HepG2 (cell line): Measurements from ENCODE around the gene PURB. TPM values are rescaled to one million over a fixed set of nuclear protein-coding genes. Genes with fewer than 3 reads are reported as not detected.
A peak's percentile ranks its signal among the peaks of the same experiment; 100 is the strongest.

Experiments
- DNMT1 ChIP-seq: sonication (generic); formaldehyde crosslinking; IDR thresholded peaks from 2 replicates; pipeline ENCODE4 v1.5.1; 2020; ENCODE audit warnings: mild to moderate bottlenecking, missing genetic modification reagents
- EED ChIP-seq: sonication (generic); formaldehyde crosslinking; IDR thresholded peaks from 2 replicates; pipeline ENCODE4 v1.5.0; 2020; ENCODE audit warnings: mild to moderate bottlenecking, missing genetic modification reagents
- HCFC1 ChIP-seq: fragments of 150-350 bp; IDR thresholded peaks from 2 replicates; pipeline ENCODE4 v1.6.1; 2014; ENCODE audit warnings: low read depth, low read length
- NAIF1 ChIP-seq: sonication (generic); formaldehyde crosslinking; IDR thresholded peaks from 2 replicates; pipeline ENCODE4 v1.5.0; 2020; ENCODE audit warnings: mild to moderate bottlenecking, missing genetic modification reagents, borderline replicate concordance
- PHF20 ChIP-seq: sonication (generic); formaldehyde crosslinking; IDR thresholded peaks from 2 replicates; pipeline ENCODE4 v1.5.0; 2020; ENCODE audit warnings: mild to moderate bottlenecking, missing genetic modification reagents
- PITX1 ChIP-seq: sonication (generic); formaldehyde crosslinking; IDR thresholded peaks from 2 replicates; pipeline ENCODE4 v1.5.1; 2020; ENCODE audit warnings: mild to moderate bottlenecking, missing genetic modification reagents
- POLR2AphosphoS2 ChIP-seq: IDR thresholded peaks from 2 replicates; pipeline ENCODE4 v1.6.1; 2011; ENCODE audit warnings: low read depth, low read length, improper control_type of control experiment
- PPARG ChIP-seq: conservative IDR thresholded peaks from 2 replicates; pipeline ENCODE4 v1.6.1; 2016; ENCODE audit warnings: missing biosample characterization, missing genetic modification reagents
- SRY ChIP-seq: sonication (generic); formaldehyde crosslinking; IDR thresholded peaks from 2 replicates; pipeline ENCODE4 v1.8.0; 2022; ENCODE audit warnings: mild to moderate bottlenecking, missing genetic modification reagents
- TARDBP ChIP-seq: sonication (generic); formaldehyde crosslinking; IDR thresholded peaks from 2 replicates; pipeline ENCODE4 v1.8.0; 2022; ENCODE audit warnings: mild to moderate bottlenecking, missing genetic modification reagents
- TBX2 ChIP-seq: sonication (generic); formaldehyde crosslinking; IDR thresholded peaks from 2 replicates; pipeline ENCODE4 v1.5.0; 2020; ENCODE audit warnings: missing genetic modification reagents, mild to moderate bottlenecking, borderline replicate concordance
- ZBTB3 ChIP-seq: sonication (generic); formaldehyde crosslinking; IDR thresholded peaks from 2 replicates; pipeline ENCODE4 v1.4.0; 2020; ENCODE audit warnings: low read depth, mild to moderate bottlenecking, moderate library complexity, missing genetic modification reagents, borderline replicate concordance
- ZKSCAN8 ChIP-seq: IDR thresholded peaks from 2 replicates; pipeline ENCODE4 v1.6.1; 2016; ENCODE audit warnings: borderline replicate concordance, missing genetic modification reagents, missing compliant biosample characterization
- ZMAT3 ChIP-seq: sonication (generic); formaldehyde crosslinking; conservative IDR thresholded peaks from 2 replicates; pipeline ENCODE4 v1.7.0; 2021; ENCODE audit warnings: missing genetic modification reagents
- ZNF382 ChIP-seq: sonication (generic); formaldehyde crosslinking; IDR thresholded peaks from 2 replicates; pipeline ENCODE4 v1.5.0; 2020; ENCODE audit warnings: missing genetic modification reagents, mild to moderate bottlenecking, borderline replicate concordance
- ZNF563 ChIP-seq: sonication (generic); formaldehyde crosslinking; IDR thresholded peaks from 2 replicates; pipeline ENCODE4 v1.8.0; 2022; ENCODE audit warnings: mild to moderate bottlenecking, moderate library complexity, missing genetic modification reagents
- ZNF674 ChIP-seq: sonication (generic); formaldehyde crosslinking; IDR thresholded peaks from 2 replicates; pipeline ENCODE4 v1.5.0; 2020; ENCODE audit warnings: low read depth, mild to moderate bottlenecking, missing genetic modification reagents
- ZNF768 ChIP-seq: sonication (generic); formaldehyde crosslinking; IDR thresholded peaks from 2 replicates; pipeline ENCODE4 v1.4.0; 2020; ENCODE audit warnings: missing genetic modification reagents
- ZSCAN29 ChIP-seq: sonication (generic); formaldehyde crosslinking; conservative IDR thresholded peaks from 2 replicates; pipeline ENCODE4 v1.4.0; 2020; ENCODE audit warnings: mild to moderate bottlenecking, missing genetic modification reagents
- ZSCAN31 ChIP-seq: sonication (generic); formaldehyde crosslinking; IDR thresholded peaks from 2 replicates; pipeline ENCODE4 v1.5.0; 2020; ENCODE audit warnings: low read depth, mild to moderate bottlenecking, missing genetic modification reagents
- polyA plus RNA-seq, 8 experiments: library from polyadenylated mRNA; depleted of rRNA in 3 of 8; stranded (reverse) in 7 of 8; unstranded in 1 of 8; fragments of >200 nt; fragmentation: Illumina TruSeq in 4 of 8; extraction: Trizol in 4 of 8; gene quantifications; 2 replicates each; pipeline versions ENCODE4 v1.2.1 to v1.2.3, GENCODE V29; 2011 to 2016; ENCODE audit warnings: low read depth in 4 of 8, missing spikeins in 1 of 8, mixed read lengths in 1 of 8; ENCODE audit not compliant: insufficient read depth in 1 of 8
- total RNA-seq, 5 experiments: library from RNA; depleted of rRNA; stranded (reverse); fragments of >200 nt; fragmentation: Illumina TruSeq; extraction: Trizol; gene quantifications; 2 replicates each; pipeline ENCODE4 v1.2.3, GENCODE V29; 2016; ENCODE audit warnings: low read depth in 1 of 5
- TF ChIP-seq, protein P1 (sequence below): sonication (generic); formaldehyde crosslinking; IDR thresholded peaks from 2 replicates; pipeline ENCODE4 v1.4.0; 2020; ENCODE audit warnings: mild to moderate bottlenecking, missing genetic modification reagents
- TF ChIP-seq, protein P2 (sequence below): IDR thresholded peaks from 2 replicates; pipeline ENCODE4 v1.6.1; 2016; ENCODE audit warnings: mild to moderate bottlenecking
- TF ChIP-seq, protein P3 (sequence below), 2 experiments: fragments of 450-650 bp in 1 of 2; sonication (generic) in 1 of 2; formaldehyde crosslinking; IDR thresholded peaks; 2 replicates each; pipeline versions ENCODE4 v1.5.0 to v1.8.0; 2020 to 2022; ENCODE audit warnings: mild to moderate bottlenecking in 1 of 2, missing genetic modification reagents in 1 of 2
- TF ChIP-seq, protein P4 (sequence below): sonication (generic); formaldehyde crosslinking; conservative IDR thresholded peaks from 2 replicates; pipeline ENCODE4 v1.5.0; 2020; ENCODE audit warnings: missing genetic modification reagents

The PURB gene
- total and polyA plus RNA-seq, 2 of the 13 experiments (the other 11 are each of a cell fraction or from before 2014, with no cell fraction given), result 2.3 to 4.3 TPM

DNA sequence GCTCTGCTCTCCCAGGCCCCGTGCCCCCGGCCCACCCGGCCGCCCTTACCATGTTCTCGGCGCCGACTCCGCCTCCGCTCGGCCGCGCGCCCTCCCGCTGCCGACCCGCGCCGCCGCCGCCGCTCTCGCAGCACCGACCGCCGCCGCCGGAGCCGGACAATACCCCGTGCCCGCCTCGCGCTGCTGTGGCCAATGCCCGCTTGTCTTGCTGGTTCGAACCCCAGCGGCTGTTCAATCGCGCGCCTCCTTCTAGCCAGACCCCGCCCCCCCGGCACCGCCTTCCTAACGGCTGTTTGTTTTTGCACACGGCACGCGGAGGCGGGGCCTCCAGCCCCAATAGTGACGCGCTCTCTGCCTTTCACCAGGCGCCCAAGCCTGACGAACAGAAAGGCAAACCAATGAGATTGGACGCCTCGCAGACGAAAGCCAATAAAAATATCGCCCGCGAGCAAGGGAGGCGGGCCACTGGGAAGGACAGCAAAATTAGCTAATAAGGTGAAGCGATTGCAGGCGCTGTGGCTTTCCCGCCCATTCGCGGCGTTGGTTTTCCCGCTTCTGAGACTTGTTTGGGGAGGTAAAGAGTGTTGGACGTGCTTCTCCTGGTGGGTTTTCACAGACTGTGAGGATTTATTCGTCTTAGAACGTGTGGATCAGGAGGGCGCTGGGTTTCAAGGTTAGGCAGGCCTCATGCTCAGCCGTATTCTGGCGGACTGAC is 37.3 kb downstream of the PURB start, which contains the start of gene H2AZ2 (continued):
- 0 out of 2 replicates have a peak, but pooled peaks have one; percentile 20 for TF ChIP-seq ZSCAN29 (CRISPR knock-in tag)
- no peak; the same call in 1 of the 2 replicates for TF ChIP-seq HCFC1
- TF ChIP-seq ZNF674 (CRISPR knock-in tag), result no peak
- no peak; the same call in 1 of the 2 replicates for TF ChIP-seq PHF20 (CRISPR knock-in tag)
- TF ChIP-seq, protein P1, sequence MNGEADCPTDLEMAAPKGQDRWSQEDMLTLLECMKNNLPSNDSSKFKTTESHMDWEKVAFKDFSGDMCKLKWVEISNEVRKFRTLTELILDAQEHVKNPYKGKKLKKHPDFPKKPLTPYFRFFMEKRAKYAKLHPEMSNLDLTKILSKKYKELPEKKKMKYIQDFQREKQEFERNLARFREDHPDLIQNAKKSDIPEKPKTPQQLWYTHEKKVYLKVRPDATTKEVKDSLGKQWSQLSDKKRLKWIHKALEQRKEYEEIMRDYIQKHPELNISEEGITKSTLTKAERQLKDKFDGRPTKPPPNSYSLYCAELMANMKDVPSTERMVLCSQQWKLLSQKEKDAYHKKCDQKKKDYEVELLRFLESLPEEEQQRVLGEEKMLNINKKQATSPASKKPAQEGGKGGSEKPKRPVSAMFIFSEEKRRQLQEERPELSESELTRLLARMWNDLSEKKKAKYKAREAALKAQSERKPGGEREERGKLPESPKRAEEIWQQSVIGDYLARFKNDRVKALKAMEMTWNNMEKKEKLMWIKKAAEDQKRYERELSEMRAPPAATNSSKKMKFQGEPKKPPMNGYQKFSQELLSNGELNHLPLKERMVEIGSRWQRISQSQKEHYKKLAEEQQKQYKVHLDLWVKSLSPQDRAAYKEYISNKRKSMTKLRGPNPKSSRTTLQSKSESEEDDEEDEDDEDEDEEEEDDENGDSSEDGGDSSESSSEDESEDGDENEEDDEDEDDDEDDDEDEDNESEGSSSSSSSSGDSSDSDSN, result no peak
- TF ChIP-seq NAIF1 (CRISPR knock-in tag), result 0 out of 2 replicates have a peak, but pooled peaks have one; percentile 52
- TF ChIP-seq, protein P2, sequence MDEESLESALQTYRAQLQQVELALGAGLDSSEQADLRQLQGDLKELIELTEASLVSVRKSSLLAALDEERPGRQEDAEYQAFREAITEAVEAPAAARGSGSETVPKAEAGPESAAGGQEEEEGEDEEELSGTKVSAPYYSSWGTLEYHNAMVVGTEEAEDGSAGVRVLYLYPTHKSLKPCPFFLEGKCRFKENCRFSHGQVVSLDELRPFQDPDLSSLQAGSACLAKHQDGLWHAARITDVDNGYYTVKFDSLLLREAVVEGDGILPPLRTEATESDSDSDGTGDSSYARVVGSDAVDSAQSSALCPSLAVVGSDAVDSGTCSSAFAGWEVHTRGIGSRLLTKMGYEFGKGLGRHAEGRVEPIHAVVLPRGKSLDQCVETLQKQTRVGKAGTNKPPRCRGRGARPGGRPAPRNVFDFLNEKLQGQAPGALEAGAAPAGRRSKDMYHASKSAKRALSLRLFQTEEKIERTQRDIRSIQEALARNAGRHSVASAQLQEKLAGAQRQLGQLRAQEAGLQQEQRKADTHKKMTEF (CRISPR knock-in tag), result no peak
- TF ChIP-seq ZSCAN31, result no peak; the same call in 1 of the 2 replicates
- TF ChIP-seq, protein P3, sequence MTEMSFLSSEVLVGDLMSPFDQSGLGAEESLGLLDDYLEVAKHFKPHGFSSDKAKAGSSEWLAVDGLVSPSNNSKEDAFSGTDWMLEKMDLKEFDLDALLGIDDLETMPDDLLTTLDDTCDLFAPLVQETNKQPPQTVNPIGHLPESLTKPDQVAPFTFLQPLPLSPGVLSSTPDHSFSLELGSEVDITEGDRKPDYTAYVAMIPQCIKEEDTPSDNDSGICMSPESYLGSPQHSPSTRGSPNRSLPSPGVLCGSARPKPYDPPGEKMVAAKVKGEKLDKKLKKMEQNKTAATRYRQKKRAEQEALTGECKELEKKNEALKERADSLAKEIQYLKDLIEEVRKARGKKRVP (CRISPR knock-in tag; IDR thresholded peaks at IDR 0.05), result peak in 1 of 2 experiments; percentile 92; a peak in 2 of 4 replicates
- TF ChIP-seq ZNF382 (CRISPR knock-in tag), result no peak
- no peak; the same call in 1 of the 2 replicates for TF ChIP-seq SRY
- peak; percentile 54; the same call in 1 of the 2 replicates for TF ChIP-seq TARDBP (CRISPR knock-in tag)
- TF ChIP-seq PITX1 (CRISPR knock-in tag), result no peak; the same call in 1 of the 2 replicates
- TF ChIP-seq EED, result no peak
- TF ChIP-seq PPARG, result no peak
- TF ChIP-seq ZMAT3, result no peak; the same call in 1 of the 2 replicates
- no peak; the same call in 1 of the 2 replicates for TF ChIP-seq ZBTB3 (CRISPR knock-in tag)
- TF ChIP-seq ZKSCAN8 (CRISPR knock-in tag), result peak; percentile 73; the same call in 1 of the 2 replicates
- TF ChIP-seq DNMT1 (CRISPR knock-in tag), result no peak
- TF ChIP-seq TBX2, result no peak; the same call in 1 of the 2 replicates
- TF ChIP-seq, protein P4, sequence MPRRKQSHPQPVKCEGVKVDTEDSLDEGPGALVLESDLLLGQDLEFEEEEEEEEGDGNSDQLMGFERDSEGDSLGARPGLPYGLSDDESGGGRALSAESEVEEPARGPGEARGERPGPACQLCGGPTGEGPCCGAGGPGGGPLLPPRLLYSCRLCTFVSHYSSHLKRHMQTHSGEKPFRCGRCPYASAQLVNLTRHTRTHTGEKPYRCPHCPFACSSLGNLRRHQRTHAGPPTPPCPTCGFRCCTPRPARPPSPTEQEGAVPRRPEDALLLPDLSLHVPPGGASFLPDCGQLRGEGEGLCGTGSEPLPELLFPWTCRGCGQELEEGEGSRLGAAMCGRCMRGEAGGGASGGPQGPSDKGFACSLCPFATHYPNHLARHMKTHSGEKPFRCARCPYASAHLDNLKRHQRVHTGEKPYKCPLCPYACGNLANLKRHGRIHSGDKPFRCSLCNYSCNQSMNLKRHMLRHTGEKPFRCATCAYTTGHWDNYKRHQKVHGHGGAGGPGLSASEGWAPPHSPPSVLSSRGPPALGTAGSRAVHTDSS (CRISPR knock-in tag), result no peak
- no peak for TF ChIP-seq ZNF768 (CRISPR knock-in tag)
- no peak for TF ChIP-seq POLR2AphosphoS2
- TF ChIP-seq ZNF563 (CRISPR knock-in tag), result no peak; the same call in 1 of the 2 replicates
